ENCODE measurements around the gene OR52M1. TPM values are rescaled to one million over a fixed set of nuclear protein-coding genes. Genes with fewer than 3 reads are reported as not detected.

Gene OR52M1
- total and polyA plus RNA-seq, 2 of the 13 experiments (the other 11 are each of a cell fraction or from before 2014, with no cell fraction given): not detected

DNA sequence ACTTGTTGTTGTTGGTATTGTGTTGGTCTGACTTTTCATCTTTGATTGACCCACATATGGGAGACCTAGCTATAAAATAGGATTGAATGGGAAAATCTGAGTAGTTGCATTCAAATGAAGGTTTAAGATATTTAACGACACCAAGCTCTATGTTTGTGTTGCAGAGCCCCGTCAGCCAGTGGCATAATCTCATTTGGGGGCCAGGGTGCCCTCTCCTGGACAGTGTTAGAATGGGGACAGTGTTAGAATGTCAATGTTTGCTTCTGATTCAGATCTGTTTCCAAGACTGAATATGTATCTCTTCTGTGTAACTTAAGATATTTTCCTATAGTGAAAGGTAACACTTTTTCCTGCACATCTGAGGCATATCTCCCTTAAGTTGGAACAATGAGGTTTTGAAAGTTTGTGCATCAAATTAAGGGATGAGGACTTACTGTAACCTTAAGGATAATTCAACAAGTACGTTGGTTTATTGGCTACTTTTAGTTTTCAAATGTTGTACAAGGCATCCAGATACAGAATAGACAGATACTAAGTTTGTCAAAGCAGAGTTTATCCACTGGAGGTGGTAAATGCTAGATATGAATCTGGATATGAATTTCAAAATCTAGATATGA lies 5.3 kb upstream of the OR52M1 start (continued):
- TF ChIP-seq, protein P1, sequence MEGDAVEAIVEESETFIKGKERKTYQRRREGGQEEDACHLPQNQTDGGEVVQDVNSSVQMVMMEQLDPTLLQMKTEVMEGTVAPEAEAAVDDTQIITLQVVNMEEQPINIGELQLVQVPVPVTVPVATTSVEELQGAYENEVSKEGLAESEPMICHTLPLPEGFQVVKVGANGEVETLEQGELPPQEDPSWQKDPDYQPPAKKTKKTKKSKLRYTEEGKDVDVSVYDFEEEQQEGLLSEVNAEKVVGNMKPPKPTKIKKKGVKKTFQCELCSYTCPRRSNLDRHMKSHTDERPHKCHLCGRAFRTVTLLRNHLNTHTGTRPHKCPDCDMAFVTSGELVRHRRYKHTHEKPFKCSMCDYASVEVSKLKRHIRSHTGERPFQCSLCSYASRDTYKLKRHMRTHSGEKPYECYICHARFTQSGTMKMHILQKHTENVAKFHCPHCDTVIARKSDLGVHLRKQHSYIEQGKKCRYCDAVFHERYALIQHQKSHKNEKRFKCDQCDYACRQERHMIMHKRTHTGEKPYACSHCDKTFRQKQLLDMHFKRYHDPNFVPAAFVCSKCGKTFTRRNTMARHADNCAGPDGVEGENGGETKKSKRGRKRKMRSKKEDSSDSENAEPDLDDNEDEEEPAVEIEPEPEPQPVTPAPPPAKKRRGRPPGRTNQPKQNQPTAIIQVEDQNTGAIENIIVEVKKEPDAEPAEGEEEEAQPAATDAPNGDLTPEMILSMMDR (CRISPR knock-in tag; IDR thresholded peaks at IDR 0.05): peak; percentile 66
- TF ChIP-seq ZNF331 (CRISPR knock-in tag; IDR thresholded peaks at IDR 0.05) (peak; percentile 50; the same call in 1 of the 2 replicates), SKI (IDR thresholded peaks at IDR 0.05; ENCODE audit: partially characterized antibody) (no peak), KDM5B (CRISPR knock-in tag; IDR thresholded peaks at IDR 0.05; ENCODE audit: borderline replicate concordance) (no peak), KLF13 (CRISPR knock-in tag; IDR thresholded peaks at IDR 0.05) (no peak), ZNF552 (CRISPR knock-in tag; IDR thresholded peaks at IDR 0.05; ENCODE audit: borderline replicate concordance) (no peak), ETV5 (CRISPR knock-in tag; IDR thresholded peaks at IDR 0.05; ENCODE audit: borderline replicate concordance) (no peak), CHCHD3 (CRISPR knock-in tag; IDR thresholded peaks at IDR 0.05) (no peak), SMC3 (IDR thresholded peaks at IDR 0.05; ENCODE audit: low read length) (peak; percentile 76)
- TF ChIP-seq, protein P2, sequence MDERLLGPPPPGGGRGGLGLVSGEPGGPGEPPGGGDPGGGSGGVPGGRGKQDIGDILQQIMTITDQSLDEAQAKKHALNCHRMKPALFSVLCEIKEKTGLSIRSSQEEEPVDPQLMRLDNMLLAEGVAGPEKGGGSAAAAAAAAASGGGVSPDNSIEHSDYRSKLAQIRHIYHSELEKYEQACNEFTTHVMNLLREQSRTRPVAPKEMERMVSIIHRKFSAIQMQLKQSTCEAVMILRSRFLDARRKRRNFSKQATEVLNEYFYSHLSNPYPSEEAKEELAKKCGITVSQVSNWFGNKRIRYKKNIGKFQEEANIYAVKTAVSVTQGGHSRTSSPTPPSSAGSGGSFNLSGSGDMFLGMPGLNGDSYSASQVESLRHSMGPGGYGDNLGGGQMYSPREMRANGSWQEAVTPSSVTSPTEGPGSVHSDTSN (CRISPR knock-in tag; IDR thresholded peaks at IDR 0.05): no peak
- TF ChIP-seq, protein P3, sequence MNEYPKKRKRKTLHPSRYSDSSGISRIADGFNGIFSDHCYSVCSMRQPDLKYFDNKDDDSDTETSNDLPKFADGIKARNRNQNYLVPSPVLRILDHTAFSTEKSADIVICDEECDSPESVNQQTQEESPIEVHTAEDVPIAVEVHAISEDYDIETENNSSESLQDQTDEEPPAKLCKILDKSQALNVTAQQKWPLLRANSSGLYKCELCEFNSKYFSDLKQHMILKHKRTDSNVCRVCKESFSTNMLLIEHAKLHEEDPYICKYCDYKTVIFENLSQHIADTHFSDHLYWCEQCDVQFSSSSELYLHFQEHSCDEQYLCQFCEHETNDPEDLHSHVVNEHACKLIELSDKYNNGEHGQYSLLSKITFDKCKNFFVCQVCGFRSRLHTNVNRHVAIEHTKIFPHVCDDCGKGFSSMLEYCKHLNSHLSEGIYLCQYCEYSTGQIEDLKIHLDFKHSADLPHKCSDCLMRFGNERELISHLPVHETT (CRISPR knock-in tag; conservative IDR thresholded peaks at IDR 0.05): no peak

All from HepG2 (cell line).